GM19099 (cell line): ENCODE measurements around the gene ZNF10.

ENCODE experiments used
- POLR2A ChIP-seq: IDR thresholded peaks from 3 replicates; pipeline ENCODE4 v1.6.1; 2011; ENCODE audit warnings: low read depth; ENCODE audit not compliant: insufficient read length; ENCODE audit errors: extremely low read depth

Gene ZNF10

GRCh38 chr12:133180669-133181068 lies 50.2 kb downstream of the ZNF10 start:
- no peak for TF ChIP-seq POLR2A

DNA sequence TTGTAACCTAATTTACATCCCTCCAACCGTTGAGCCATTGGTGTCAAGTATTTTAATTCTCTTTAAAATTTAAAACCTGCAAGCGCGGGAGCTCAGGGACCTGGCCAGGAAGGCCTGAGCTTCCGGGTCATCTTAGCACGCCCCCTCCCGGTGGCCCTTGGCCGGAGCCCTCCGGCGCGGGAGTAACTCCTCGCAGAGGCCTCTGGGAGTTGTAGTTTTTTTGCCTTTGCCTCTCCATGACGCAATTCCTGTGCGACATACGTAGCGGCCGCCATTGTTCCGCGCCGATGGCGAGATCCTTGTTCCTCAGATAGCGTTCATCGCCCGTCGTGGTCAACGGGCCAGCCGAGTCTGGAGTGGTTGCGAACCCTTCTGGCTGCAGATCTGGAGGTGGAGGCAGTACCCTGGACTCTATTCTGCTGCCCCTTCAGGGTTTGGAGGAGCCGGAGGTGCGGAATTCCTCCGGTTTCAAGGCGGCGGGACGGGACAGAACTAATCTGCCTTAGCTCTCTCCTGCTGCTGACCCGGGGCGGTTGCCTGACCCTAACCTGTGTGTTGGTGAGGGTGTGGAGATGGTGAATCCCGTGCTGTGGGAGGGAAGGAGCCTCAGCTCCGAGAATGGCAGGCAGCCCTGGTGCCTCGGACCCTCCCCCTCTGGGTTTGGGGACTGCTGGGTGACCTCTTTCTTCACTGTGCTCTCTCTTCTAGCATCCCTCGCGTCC lies 51.0 kb downstream of the ZNF10 start, which contains the start of gene ZNF268:
Gene ZNF268 (plus strand): TSS at position 258 of the 722 bp plus-strand sequence. CDS start 503 bp downstream, outside the sequence.
- TF ChIP-seq POLR2A, result peak; percentile 74

DNA sequence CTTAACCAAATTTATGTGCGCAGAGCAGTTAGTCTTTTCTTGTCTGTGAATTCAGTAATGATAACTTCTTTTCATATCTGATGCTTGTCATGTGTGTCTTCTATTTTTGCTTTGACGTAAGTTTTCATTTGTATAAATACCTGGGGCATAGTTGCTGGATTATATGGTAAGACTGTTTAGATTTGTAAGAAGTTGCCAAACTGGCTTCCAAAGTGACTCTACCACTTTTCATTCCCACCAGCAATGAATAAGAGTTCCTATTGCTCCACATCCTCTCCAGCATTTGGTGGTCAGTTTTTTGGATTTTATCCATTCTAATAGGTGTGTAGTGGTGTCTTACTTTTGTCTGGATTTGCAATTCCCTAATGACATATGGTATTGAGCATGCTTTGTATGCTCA lies 59.7 kb downstream of the ZNF10 start:
- no peak for TF ChIP-seq POLR2A

- TF ChIP-seq POLR2A, result no peak
Observed at GRCh38 chr12:133192847-133193246, 62.4 kb downstream of the ZNF10 start.

DNA sequence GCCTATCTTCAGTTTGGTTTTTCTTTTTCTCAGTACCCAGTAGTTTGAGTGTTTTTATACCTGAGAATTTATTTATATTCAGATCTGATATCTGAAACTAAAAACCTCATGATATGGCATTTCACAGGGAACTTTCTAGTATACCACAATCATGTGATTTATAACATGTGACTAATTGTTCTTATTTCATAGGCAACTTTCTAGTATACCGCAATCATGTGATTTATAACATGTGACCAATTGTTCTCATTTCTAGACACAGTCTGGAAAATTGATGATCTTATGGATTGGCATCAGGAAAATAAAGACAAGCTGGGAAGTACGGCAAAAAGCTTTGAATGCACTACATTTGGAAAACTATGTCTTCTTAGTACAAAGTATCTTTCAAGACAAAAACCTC lies 71.5 kb downstream of the ZNF10 start:
- no peak for TF ChIP-seq POLR2A

DNA sequence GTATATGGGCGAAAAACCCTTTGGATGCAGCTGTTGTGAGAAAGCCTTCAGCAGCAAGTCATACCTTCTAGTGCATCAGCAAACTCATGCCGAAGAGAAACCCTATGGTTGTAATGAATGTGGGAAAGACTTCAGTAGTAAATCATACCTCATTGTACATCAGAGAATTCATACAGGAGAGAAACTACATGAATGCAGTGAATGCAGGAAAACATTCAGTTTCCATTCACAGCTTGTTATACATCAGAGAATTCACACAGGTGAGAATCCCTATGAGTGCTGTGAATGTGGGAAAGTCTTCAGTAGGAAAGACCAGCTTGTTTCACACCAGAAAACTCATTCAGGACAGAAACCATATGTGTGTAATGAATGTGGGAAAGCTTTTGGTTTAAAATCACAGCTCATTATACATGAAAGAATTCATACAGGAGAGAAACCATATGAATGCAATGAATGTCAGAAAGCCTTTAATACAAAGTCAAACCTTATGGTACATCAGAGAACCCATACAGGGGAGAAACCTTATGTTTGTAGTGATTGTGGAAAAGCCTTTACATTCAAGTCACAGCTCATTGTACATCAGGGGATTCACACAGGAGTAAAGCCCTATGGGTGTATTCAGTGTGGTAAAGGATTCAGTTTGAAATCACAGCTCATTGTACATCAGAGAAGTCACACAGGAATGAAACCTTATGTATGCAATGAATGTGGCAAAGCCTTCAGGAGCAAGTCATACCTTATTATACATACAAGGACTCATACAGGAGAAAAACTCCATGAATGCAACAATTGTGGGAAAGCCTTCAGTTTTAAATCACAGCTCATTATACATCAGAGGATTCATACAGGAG lies 72.3 kb downstream of the ZNF10 start:
- no peak for TF ChIP-seq POLR2A

GRCh38 chr12:133203344-133204263 lies 73.2 kb downstream of the ZNF10 start:
- no peak for TF ChIP-seq POLR2A

DNA sequence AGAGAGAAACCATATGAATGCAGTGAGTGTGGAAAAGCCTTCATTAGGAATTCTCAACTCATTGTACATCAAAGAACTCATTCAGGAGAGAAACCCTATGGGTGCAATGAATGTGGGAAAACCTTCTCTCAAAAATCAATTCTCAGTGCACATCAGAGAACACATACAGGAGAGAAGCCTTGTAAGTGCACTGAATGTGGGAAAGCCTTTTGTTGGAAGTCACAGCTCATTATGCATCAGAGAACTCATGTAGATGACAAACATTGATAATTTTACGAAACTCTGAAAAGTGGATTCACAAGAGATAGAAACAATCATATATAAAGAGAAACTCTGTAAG lies 73.8 kb downstream of the ZNF10 start:
- no peak for TF ChIP-seq POLR2A

- no peak for TF ChIP-seq POLR2A
Observed at GRCh38 chr12:133206390-133206789, 76.0 kb downstream of the ZNF10 start.
